ENCODE results near the gene MAT2A. TPM values are rescaled to one million over a fixed set of nuclear protein-coding genes. Genes with fewer than 3 reads are reported as not detected.
A peak's percentile ranks its signal among the peaks of the same experiment; 100 is the strongest.

MAT2A gene
- total and polyA plus RNA-seq, 9 of the 15 experiments (the other 6 are each of a cell fraction or from before 2014, with no cell fraction given): 130 to 1,027 (median 240) TPM

- TF ChIP-seq CTCFL (IDR thresholded peaks at IDR 0.05; ENCODE audit: borderline replicate concordance, insufficient read depth, low read depth, low read length, poor library complexity, severe bottlenecking) (no peak), YY1 (IDR thresholded peaks at IDR 0.05; ENCODE audit: borderline replicate concordance in 1 of 3, control insufficient read depth in 1 of 3, extremely low read depth in 1 of 3, insufficient read depth in 3 of 3, insufficient read length in 1 of 3, insufficient replicate concordance in 2 of 3, low read depth in 1 of 3, low read length in 2 of 3) (peak in 1 of 3 experiments; percentile 23), SOX6 (IDR thresholded peaks at IDR 0.05) (peak; percentile 66; the same call in 1 of the 2 replicates), ZNF592 (IDR thresholded peaks at IDR 0.05) (peak; percentile 85), ZFX (CRISPR knock-in tag; IDR thresholded peaks at IDR 0.05) (peak; percentile 59), NEUROD1 (IDR thresholded peaks at IDR 0.05; ENCODE audit: borderline replicate concordance, low read depth, low read length, partially characterized antibody) (peak; percentile 13), ATF4 (CRISPR knock-in tag; IDR thresholded peaks at IDR 0.05) (no peak), ETV1 (tag; conservative IDR thresholded peaks at IDR 0.05; ENCODE audit: low read depth) (peak; percentile 29; the same call in 1 of the 2 replicates), RFX1 (IDR thresholded peaks at IDR 0.05) (peak; percentile 31; the same call in 1 of the 2 replicates), CTBP1 (IDR thresholded peaks at IDR 0.05; ENCODE audit: borderline replicate concordance) (peak; percentile 35; the same call in 1 of the 2 replicates), ZNF124 (CRISPR knock-in tag; IDR thresholded peaks at IDR 0.05) (no peak), TARDBP (IDR thresholded peaks at IDR 0.05) (no peak), KDM4B (IDR thresholded peaks at IDR 0.05; ENCODE audit: borderline replicate concordance in 2 of 2, low read depth in 1 of 2) (no peak), POLR2AphosphoS2 (IDR thresholded peaks at IDR 0.05; ENCODE audit: low read length) (no peak), RBM22 (IDR thresholded peaks at IDR 0.05; ENCODE audit: low read depth, low read length, poor library complexity, severe bottlenecking) (no peak)
These were observed 1.1 kb upstream of the MAT2A start (continued) for GRCh38 chr2:85537600-85538506.

All from K562 (cell line).